CD4-positive, alpha-beta T cell treated with Interleukin-4 for 4 hours (primary cell): ENCODE measurements around the gene WDR45.

ENCODE experiments used
- DNase-seq: peaks from one replicate; pipeline ENCODE4 v3.0.0-alpha.2; 2020

The WDR45 gene

DNA sequence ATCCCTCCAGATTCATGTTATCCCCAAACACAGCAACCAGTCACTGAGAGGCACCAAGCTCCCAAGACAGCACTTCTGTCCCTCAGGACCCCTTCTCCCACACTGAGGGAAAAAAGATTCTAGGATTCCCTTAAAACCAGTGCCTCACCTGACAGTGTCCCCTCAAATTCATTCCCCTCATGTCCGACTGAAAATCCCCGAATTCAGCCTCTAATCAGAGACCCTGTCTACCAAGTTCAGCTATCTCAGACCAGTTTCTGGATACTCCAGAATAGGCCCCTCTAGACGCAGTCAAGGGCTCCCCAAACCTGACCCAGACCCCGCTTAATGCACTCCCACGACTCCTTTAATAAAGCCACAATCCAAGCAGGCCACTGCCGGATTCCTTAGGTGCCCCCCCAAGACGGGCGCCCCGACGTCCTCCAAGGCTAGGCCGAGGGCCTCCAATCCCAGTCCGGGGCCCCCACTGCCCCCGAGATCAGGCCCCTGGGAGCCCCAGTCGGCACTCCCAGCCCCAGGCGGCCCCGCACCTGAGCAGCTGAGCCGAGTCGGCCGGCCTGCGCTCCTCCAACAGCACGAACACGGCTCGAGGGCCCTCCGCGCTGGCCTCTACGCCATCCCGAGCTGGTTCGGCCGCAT, 37.0 kb downstream of the WDR45 start:
- DNase-seq: no peak

DNA sequence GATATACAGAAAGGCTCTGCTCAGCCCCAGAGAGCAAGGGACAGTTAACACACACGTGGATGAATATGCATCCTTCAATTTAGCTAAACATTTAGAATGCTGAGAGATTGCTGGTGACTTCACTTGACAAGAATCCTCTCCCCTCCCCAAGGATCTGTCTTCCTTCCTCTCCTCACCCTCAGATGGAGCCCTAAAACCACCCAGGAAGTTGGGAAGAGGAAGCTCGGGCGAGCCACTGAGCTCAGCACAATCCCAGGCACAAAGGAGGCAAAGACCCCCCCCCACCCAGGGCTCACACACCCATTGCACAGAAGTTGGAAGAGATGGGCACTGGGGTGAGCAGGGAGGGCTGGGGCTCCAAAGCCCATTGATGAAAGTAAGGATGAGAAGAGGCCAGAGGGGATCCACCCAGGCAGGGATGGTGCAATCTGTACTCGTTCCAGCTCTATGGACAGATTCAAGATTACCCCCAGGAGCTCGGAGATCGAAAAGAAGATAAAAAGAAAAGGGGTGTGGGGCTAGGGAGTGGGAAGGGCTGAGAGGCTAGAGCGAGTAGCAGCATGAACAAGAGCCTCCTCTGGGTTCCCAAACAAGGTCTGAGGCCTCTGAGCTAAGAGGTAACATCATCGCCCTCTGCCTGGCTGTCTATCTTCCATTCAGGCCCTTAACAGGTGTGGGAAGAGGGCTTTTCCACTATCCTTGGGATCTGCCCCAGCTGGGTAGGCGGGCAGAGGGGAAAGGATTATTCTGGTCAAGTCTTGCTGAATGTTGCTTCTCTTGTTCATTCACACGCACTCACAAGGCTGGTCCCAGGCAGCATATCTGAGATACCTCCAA, 37.7 kb downstream of the WDR45 start:
- no peak for DNase-seq

GRCh38 chrX:49040376-49040955, 39.2 kb downstream of the WDR45 start:
- no peak for DNase-seq

DNA sequence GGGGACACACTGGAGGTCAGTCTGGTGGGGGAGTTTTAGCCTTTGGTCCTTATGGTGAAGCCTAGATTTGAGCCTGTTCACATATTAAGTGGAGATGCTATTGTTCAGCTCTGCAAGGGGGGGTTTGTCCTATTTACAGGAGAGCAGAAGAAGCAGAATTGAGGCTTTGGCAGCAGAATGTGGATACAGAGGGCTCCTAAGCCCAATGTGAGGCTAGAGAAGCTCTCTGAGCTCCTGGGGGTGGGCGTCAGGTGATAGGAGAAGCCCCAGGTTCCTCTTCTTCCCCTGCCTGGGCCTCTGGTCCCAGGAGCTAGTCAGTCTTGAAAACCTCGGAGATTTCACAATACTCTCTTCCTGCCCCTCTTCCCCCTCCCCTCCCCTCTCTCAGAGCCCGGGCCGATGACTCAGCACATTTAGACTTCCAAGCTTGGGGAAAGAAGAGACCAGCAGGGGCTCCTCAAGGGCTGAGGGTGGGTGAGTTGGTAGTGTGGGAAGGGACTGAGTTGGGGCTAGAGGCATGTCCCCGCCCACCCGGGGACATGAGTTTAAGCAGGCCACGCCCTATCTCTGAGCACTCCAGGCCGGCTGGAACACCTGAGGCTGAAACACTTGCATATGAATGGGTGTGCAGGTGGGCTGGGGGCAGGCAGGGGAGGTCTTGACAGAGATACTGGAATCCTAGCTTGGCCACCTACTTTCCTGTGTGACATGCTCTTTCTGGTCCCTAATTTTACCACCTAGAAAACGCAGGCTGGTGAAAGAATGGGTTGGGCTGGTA, 39.9 kb downstream of the WDR45 start:
- DNase-seq: peak; percentile 52

DNA sequence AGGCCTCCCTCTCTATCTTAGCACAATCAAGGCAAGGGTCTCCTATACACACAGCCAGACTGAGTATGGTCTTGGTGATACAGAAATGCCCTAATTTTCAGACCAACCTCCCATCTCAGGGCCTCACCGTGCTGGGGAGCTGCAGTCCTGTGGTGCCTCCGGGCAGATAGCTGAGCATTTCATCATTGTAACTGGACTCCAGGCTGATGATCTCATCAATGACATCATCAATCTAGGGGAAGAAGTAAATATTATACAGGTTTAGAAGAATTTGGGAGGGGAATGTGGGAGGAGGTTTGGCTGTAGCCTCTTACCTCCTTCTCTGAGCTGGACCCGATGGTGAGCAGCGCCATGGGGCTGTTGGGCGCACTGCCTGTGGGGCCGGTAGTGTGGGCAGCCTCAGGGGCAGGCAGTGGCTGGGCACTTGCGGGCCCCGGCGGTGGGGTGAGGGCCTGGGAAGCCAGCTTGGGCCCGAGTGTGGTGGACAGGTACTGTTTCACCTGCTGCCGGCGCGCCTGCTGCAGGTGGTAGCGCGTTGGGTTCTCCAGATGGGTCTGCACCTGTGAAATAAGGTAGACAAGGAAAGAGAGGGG, 41.7 kb downstream of the WDR45 start:
- DNase-seq: no peak

GRCh38 chrX:49030283-49030682, 49.4 kb downstream of the WDR45 start:
- DNase-seq: no peak

DNA sequence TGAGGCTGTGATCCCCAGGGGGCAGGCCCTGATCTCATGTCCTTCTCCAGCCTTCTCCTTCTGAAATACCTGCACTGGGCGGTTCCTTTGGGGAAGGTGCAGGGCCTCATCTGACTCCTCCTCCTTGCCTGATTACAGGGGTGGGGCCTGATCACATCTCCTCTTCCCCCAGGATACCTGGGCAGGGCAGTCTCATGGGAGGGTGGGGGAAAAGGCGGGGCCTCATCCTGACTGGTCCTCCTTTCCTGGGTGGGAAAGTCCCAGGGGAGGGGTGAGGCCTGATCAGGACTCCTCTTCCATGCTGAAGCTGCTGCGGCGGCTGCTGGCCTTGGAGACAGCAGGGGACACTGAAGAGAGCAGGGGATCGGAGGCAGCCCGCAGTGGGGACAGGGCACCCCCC, 49.8 kb downstream of the WDR45 start:
- no peak for DNase-seq
